HepG2 (cell line): ENCODE measurements around the gene RCCD1. TPM values are rescaled to one million over a fixed set of nuclear protein-coding genes. Genes with fewer than 3 reads are reported as not detected.

Experiments used
- ATAC-seq: fragments of 200-7000 bp; cut with Tn5 transposase; 3 replicates; pipeline ENCODE4 v1.9.1; 2020; ENCODE audit warnings: mild to moderate bottlenecking, moderate library complexity
- BruUV-seq: library from RNA; stranded (reverse); fragments of 400-500 nt; replicated peaks from 2 replicates; lab custom pipeline; 2021; lab: Mats Ljungman, UMichigan
- CTCF ChIA-PET: fragments of 300-600 bp; formaldehyde crosslinking; extraction: SDS; loops from one replicate; lab custom pipeline; 2021; ENCODE audit warnings: low total read pairs, inconsistent platforms, low intra/inter-chr PET ratio; lab: Yijun Ruan, JAX
- POLR2A ChIA-PET: fragments of 350-600 bp; sonication (Branson Sonifier 250); formaldehyde crosslinking; loops from one replicate; lab custom pipeline; 2020; ENCODE audit warnings: antibody characterized with exemption, inconsistent platforms; lab: Yijun Ruan, JAX
- DNase-seq: peaks from one replicate; pipeline ENCODE4 v3.0.0-alpha.2; 2015; ENCODE audit warnings: low spot score
- FAIRE-seq: peaks from 3 replicates; lab custom pipeline; 2011; peaks lifted over from hg19 to GRCh38; lab: Jason Lieb, UNC
- H2AFZ ChIP-seq: one replicate; pipeline ENCODE4 v1.6.1; 2011; ENCODE audit warnings: low read length, inconsistent platforms
- H3K27ac ChIP-seq: fragments of 300-600 bp; 3 replicates; pipeline ENCODE4 v1.8.0; 2011; ENCODE audit warnings: mixed run types, mild to moderate bottlenecking, mixed read lengths, low read length, inconsistent platforms; ENCODE audit not compliant: insufficient read depth; ENCODE audit errors: extremely low read length
- H3K27me3 ChIP-seq, 2 experiments: fragments of 200-600 bp in 1 of 2; 2 replicates in 1 of 2; 3 replicates in 1 of 2; pipeline versions ENCODE4 v1.6.0 to v1.8.0; 2011; ENCODE audit warnings: low read length in 2 of 2, mild to moderate bottlenecking in 2 of 2, moderate library complexity in 2 of 2, inconsistent platforms in 1 of 2; ENCODE audit not compliant: insufficient read depth in 2 of 2, control insufficient read depth in 1 of 2
- H3K36me3 ChIP-seq, 2 experiments: fragments of 200-600 bp in 1 of 2; replicated peaks in 1 of 2; 2 replicates in 1 of 2; 3 replicates in 1 of 2; pipeline versions ENCODE4 v1.5.1 to v1.8.0; 2011; ENCODE audit warnings: low read length in 2 of 2, inconsistent platforms in 1 of 2; ENCODE audit not compliant: insufficient read depth in 2 of 2, control insufficient read depth in 1 of 2
- H3K4me1 ChIP-seq: 2 replicates; pipeline ENCODE4 v1.5.1; 2012; ENCODE audit warnings: low read length, inconsistent platforms; ENCODE audit not compliant: insufficient read depth
- H3K4me2 ChIP-seq: 2 replicates; pipeline ENCODE4 v1.6.0; 2011; ENCODE audit warnings: low read depth, low read length, inconsistent platforms
- H3K4me3 ChIP-seq, 3 experiments: fragments of 200-600 bp in 1 of 3; sonication (generic), shearing (Covaris generic) in 1 of 3; replicated peaks in 1 of 3; 2 replicates each; pipeline ENCODE4 v1.5.1; 2011 to 2016; ENCODE audit warnings: low read length in 3 of 3, inconsistent platforms in 2 of 3, low read depth in 2 of 3, mild to moderate bottlenecking in 2 of 3, control low read depth in 1 of 3, mixed read lengths in 1 of 3; ENCODE audit not compliant: insufficient read depth in 1 of 3
- H3K79me2 ChIP-seq: one replicate; pipeline ENCODE4 v1.6.1; 2011; ENCODE audit warnings: low read length, inconsistent platforms; ENCODE audit not compliant: insufficient read depth
- H3K9ac ChIP-seq: 2 replicates; pipeline ENCODE4 v1.6.0; 2011; ENCODE audit warnings: mild to moderate bottlenecking, low read depth, low read length, inconsistent platforms; ENCODE audit not compliant: insufficient read depth
- H3K9me3 ChIP-seq: 2 replicates; pipeline ENCODE4 v1.5.1; 2012; ENCODE audit warnings: mild to moderate bottlenecking, low read length
- H4K20me1 ChIP-seq: 2 replicates; pipeline ENCODE4 v1.6.0; 2011; ENCODE audit warnings: inconsistent platforms, mild to moderate bottlenecking, low read length, moderate library complexity; ENCODE audit not compliant: insufficient read depth
- CBFB ChIP-seq: sonication (generic); formaldehyde crosslinking; IDR thresholded peaks from 2 replicates; pipeline ENCODE4 v1.4.0; 2020; ENCODE audit warnings: missing genetic modification reagents
- MLXIP ChIP-seq: sonication (generic); formaldehyde crosslinking; IDR thresholded peaks from 2 replicates; pipeline ENCODE4 v1.9.0; 2021; ENCODE audit warnings: missing genetic modification reagents, borderline replicate concordance
- PTBP1 ChIP-seq: fragments of 200-400 bp; formaldehyde crosslinking; IDR thresholded peaks from 2 replicates; pipeline ENCODE4 v1.6.1; 2018; ENCODE audit warnings: low read length, low read depth; ENCODE audit not compliant: poor library complexity, severe bottlenecking
- ZKSCAN8 ChIP-seq: IDR thresholded peaks from 2 replicates; pipeline ENCODE4 v1.6.1; 2016; ENCODE audit warnings: borderline replicate concordance, missing genetic modification reagents, missing compliant biosample characterization
- ZNF180 ChIP-seq: sonication (generic); formaldehyde crosslinking; IDR thresholded peaks from 2 replicates; pipeline ENCODE4 v1.4.0; 2020; ENCODE audit warnings: low read depth, missing genetic modification reagents, borderline replicate concordance
- ZNF207 ChIP-seq: fragments of 450-650 bp; IDR thresholded peaks from 2 replicates; pipeline ENCODE4 v1.6.1; 2016; ENCODE audit warnings: antibody characterized with exemption, borderline replicate concordance
- WGBS: methylation state at CpG from one replicate; pipeline ENCODE4 v1.1.6; 2017; ENCODE audit warnings: low lambda C conversion rate; 5-methylcytosine and 5-hydroxymethylcytosine counted together
- in situ Hi-C: cut with HindIII; loops from 2 replicates; pipeline ENCODE4 v1.10.0; 2017; ENCODE audit warnings: low pct_unique_long_range_greater_than_20kb; ENCODE audit not compliant: extremely low pct_ligation_motif_present
- intact Hi-C: fragments of 100-400 bp; cut with micrococcal nuclease; formaldehyde crosslinking; loops from one replicate; pipeline ENCODE4 v1.10.0; 2022; ENCODE audit not compliant: unreplicated experiment
- polyA plus RNA-seq, 8 experiments: library from polyadenylated mRNA; depleted of rRNA in 3 of 8; stranded (reverse) in 7 of 8; unstranded in 1 of 8; fragments of >200 nt; fragmentation: Illumina TruSeq in 4 of 8; extraction: Trizol in 4 of 8; gene quantifications; 2 replicates each; pipeline versions ENCODE4 v1.2.1 to v1.2.3, GENCODE V29; 2011 to 2016; ENCODE audit warnings: low read depth in 4 of 8, missing spikeins in 1 of 8, mixed read lengths in 1 of 8; ENCODE audit not compliant: insufficient read depth in 1 of 8
- total RNA-seq, 5 experiments: library from RNA; depleted of rRNA; stranded (reverse); fragments of >200 nt; fragmentation: Illumina TruSeq; extraction: Trizol; gene quantifications; 2 replicates each; pipeline ENCODE4 v1.2.3, GENCODE V29; 2016; ENCODE audit warnings: low read depth in 1 of 5
- TF ChIP-seq, protein P1 (sequence below): IDR thresholded peaks from 2 replicates; pipeline ENCODE4 v1.6.1; 2016; ENCODE audit warnings: low read depth, missing genetic modification reagents, missing compliant biosample characterization

The RCCD1 gene
- total and polyA plus RNA-seq, 2 of the 13 experiments (the other 11 are each of a cell fraction or from before 2014, with no cell fraction given): 14.1 to 15.1 TPM

GRCh38 chr15:90945091-90945490 lies 9.6 kb upstream of the RCCD1 start:
- CTCF ChIA-PET: no interaction called here
- 94% methylated on average over 7 of the region's 7 CpGs for WGBS
- FAIRE-seq: no peak
- H3K4me2 ChIP-seq: no peak overlapping the region
- no TSS peak for BruUV-seq
- no peaks in the 10 kb centered on the region for H4K20me1 ChIP-seq
- no peaks in the 10 kb centered on the region for H3K27me3 ChIP-seq
- H3K27ac ChIP-seq: no peak overlapping the region
- no peak for DNase-seq
- H3K36me3 ChIP-seq: peaks cover 25 to 70% of the 10 kb centered on the region in 2 experiments; a peak in 4 of 5 replicates
- H3K4me3 ChIP-seq: no peak overlapping the region
- H2AFZ ChIP-seq: no peak overlapping the region
- no peaks in the 10 kb centered on the region for H3K9me3 ChIP-seq
- H3K79me2 ChIP-seq: no peaks in the 10 kb centered on the region
- intact Hi-C loops (no loop called here), in situ Hi-C loops (loop anchor here (25.0 kb wide), 1 partner anchor 317 kb away; no protein-coding TSS in a partner anchor)
- no peak overlapping the region for H3K9ac ChIP-seq
- POLR2A ChIA-PET: interaction anchor here (1.1 to 1.7 kb wide), 2 partner anchors 9 to 10 kb away, joined by 4 to 6 read pairs; partner anchors contain the start of genes RCCD1 and UNC45A
- H3K4me1 ChIP-seq: no peaks in the 10 kb centered on the region
- ATAC-seq: no peak
- no peak for TF ChIP-seq CBFB (CRISPR knock-in tag)
- TF ChIP-seq ZKSCAN8 (CRISPR knock-in tag): no peak
- no peak for TF ChIP-seq PTBP1
- TF ChIP-seq ZNF207: no peak
- TF ChIP-seq MLXIP: no peak
- TF ChIP-seq, protein P1, sequence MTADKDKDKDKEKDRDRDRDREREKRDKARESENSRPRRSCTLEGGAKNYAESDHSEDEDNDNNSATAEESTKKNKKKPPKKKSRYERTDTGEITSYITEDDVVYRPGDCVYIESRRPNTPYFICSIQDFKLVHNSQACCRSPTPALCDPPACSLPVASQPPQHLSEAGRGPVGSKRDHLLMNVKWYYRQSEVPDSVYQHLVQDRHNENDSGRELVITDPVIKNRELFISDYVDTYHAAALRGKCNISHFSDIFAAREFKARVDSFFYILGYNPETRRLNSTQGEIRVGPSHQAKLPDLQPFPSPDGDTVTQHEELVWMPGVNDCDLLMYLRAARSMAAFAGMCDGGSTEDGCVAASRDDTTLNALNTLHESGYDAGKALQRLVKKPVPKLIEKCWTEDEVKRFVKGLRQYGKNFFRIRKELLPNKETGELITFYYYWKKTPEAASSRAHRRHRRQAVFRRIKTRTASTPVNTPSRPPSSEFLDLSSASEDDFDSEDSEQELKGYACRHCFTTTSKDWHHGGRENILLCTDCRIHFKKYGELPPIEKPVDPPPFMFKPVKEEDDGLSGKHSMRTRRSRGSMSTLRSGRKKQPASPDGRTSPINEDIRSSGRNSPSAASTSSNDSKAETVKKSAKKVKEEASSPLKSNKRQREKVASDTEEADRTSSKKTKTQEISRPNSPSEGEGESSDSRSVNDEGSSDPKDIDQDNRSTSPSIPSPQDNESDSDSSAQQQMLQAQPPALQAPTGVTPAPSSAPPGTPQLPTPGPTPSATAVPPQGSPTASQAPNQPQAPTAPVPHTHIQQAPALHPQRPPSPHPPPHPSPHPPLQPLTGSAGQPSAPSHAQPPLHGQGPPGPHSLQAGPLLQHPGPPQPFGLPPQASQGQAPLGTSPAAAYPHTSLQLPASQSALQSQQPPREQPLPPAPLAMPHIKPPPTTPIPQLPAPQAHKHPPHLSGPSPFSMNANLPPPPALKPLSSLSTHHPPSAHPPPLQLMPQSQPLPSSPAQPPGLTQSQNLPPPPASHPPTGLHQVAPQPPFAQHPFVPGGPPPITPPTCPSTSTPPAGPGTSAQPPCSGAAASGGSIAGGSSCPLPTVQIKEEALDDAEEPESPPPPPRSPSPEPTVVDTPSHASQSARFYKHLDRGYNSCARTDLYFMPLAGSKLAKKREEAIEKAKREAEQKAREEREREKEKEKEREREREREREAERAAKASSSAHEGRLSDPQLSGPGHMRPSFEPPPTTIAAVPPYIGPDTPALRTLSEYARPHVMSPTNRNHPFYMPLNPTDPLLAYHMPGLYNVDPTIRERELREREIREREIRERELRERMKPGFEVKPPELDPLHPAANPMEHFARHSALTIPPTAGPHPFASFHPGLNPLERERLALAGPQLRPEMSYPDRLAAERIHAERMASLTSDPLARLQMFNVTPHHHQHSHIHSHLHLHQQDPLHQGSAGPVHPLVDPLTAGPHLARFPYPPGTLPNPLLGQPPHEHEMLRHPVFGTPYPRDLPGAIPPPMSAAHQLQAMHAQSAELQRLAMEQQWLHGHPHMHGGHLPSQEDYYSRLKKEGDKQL (CRISPR knock-in tag): no peak
- no peak for TF ChIP-seq ZNF180
